ENCODE measurements around the gene VPS4B. TPM values are rescaled to one million over a fixed set of nuclear protein-coding genes. Genes with fewer than 3 reads are reported as not detected.
A peak's percentile ranks its signal among the peaks of the same experiment; 100 is the strongest.

The VPS4B gene
- total and polyA plus RNA-seq, 2 experiments from 2014 or later, result 9.1 to 14.6 TPM

GRCh38 chr18:63378919-63379638 is 43.2 kb downstream of the VPS4B start:
- H3K27me3 ChIP-seq, result no peaks in the 10 kb centered on the region
- no peak for TF ChIP-seq CTCF (IDR thresholded peaks at IDR 0.05; ENCODE audit: low read depth, low read length)

DNA sequence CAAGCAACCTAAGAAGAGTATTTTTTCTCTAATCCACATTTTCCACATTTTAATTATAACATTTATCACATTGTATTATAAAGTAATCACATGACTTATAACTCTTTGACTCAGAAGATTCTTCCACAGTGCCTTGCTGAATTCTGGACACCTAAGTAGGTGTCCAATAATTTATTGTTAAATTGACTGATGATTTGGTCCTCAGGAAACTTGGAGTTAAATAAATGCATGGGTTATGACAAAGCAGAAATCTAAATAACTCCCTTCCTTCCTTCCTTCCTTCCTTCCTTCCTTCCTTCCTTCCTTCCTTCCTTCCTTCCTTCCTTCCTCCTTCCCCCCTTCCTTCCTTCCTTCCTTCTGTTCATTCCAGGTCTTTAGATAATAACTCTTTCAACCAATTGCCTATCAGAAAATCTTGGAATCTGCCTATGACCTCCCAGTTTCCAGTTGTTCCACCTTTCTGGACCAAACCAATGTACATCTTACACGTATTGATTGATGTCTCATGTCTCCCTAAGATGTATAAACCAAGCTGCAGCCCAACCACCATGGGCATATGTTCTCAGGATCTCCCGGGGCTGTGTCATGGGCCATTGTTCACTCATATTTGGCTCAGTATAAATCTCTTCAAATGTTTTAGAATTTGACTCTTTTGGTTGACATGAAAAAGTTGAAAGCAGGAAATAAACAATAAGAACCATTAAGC is 44.8 kb downstream of the VPS4B start:
- no peaks in the 10 kb centered on the region for H3K36me3 ChIP-seq
- H3K4me1 ChIP-seq (ENCODE audit: low read depth), result no peaks in the 10 kb centered on the region
- TF ChIP-seq CTCF (IDR thresholded peaks at IDR 0.05; ENCODE audit: low read depth, low read length), result no peak
- no peak overlapping the region for H3K4me3 ChIP-seq
- H3K9me3 ChIP-seq (ENCODE audit: low read depth), result no peaks in the 10 kb centered on the region
- H3K27me3 ChIP-seq, result no peaks in the 10 kb centered on the region
- DNase-seq (ENCODE audit: low read depth in 1 of 2, low spot score in 1 of 2), result no peak
- H3K27ac ChIP-seq, result no peak overlapping the region

More at GRCh38 chr18:63378919-63379638, 43.2 kb downstream of the VPS4B start:
- H3K9me3 ChIP-seq (ENCODE audit: low read depth), result no peaks in the 10 kb centered on the region
- DNase-seq (ENCODE audit: low read depth in 1 of 2, low spot score in 1 of 2), result peak in 1 of 2 donors; percentile 27
- H3K4me1 ChIP-seq (ENCODE audit: low read depth), result no peaks in the 10 kb centered on the region
- H3K36me3 ChIP-seq, result no peaks in the 10 kb centered on the region
- H3K27ac ChIP-seq, result no peak overlapping the region
- H3K4me3 ChIP-seq, result no peak overlapping the region

DNA sequence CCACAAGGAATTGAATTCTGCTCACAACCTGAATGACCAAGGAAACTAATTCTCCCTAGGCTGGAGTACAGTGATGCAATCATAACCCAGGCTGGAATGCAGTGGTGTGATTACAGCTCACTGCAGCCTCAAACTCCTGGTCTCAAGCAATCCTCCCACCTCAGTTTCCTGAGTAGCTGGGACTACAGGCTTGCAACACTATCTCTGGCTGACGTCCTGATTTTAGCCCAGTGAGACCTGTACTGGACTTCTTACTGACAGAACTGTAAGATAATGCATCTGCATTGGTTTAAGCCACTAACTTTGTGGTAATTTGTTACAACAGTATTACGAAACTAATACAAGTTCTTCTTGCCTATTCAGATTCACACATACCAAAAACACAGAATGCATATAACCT is 45.7 kb downstream of the VPS4B start:
- H3K4me1 ChIP-seq (ENCODE audit: low read depth), result no peaks in the 10 kb centered on the region
- TF ChIP-seq CTCF (IDR thresholded peaks at IDR 0.05; ENCODE audit: low read depth, low read length), result no peak

GRCh38 chr18:63374540-63374939 is 47.7 kb downstream of the VPS4B start:
- Histone ChIP-seq H3K36me3 (no peaks in the 10 kb centered on the region), H3K27ac (no peak overlapping the region), H3K27me3 (no peaks in the 10 kb centered on the region), H3K4me1 (ENCODE audit: low read depth) (no peaks in the 10 kb centered on the region), H3K4me3 (no peak overlapping the region), H3K9me3 (ENCODE audit: low read depth) (no peaks in the 10 kb centered on the region)
- no peak for TF ChIP-seq CTCF (IDR thresholded peaks at IDR 0.05; ENCODE audit: low read depth, low read length)
- peak in 1 of 2 donors; percentile 22 for DNase-seq (ENCODE audit: low read depth in 1 of 2, low spot score in 1 of 2)

More for the DNA sequence above, 45.7 kb downstream of the VPS4B start:
- H3K36me3 ChIP-seq, result no peaks in the 10 kb centered on the region
- H3K27me3 ChIP-seq, result no peaks in the 10 kb centered on the region
- DNase-seq (ENCODE audit: low read depth in 1 of 2, low spot score in 1 of 2), result peak in 1 of 2 donors; percentile 96
- no peak overlapping the region for H3K27ac ChIP-seq
- H3K9me3 ChIP-seq (ENCODE audit: low read depth), result no peaks in the 10 kb centered on the region
- no peak overlapping the region for H3K4me3 ChIP-seq

- Histone ChIP-seq H3K27me3 (no peaks in the 10 kb centered on the region), H3K4me3 (no peak overlapping the region), H3K36me3 (no peaks in the 10 kb centered on the region), H3K27ac (no peak overlapping the region), H3K9me3 (ENCODE audit: low read depth) (no peaks in the 10 kb centered on the region), H3K4me1 (ENCODE audit: low read depth) (no peaks in the 10 kb centered on the region)
- no peak for TF ChIP-seq CTCF (IDR thresholded peaks at IDR 0.05; ENCODE audit: low read depth, low read length)
- DNase-seq (ENCODE audit: low read depth in 1 of 2, low spot score in 1 of 2), result no peak
Measured at GRCh38 chr18:63373161-63373560, 49.1 kb downstream of the VPS4B start.

Data from cardiac muscle cell (in vitro differentiated cells and primary cell).